HG03196 (cell line): ENCODE results near the gene ADAD2.
"Not testable (repeated sequence)": the region's sequence is repeated elsewhere in the genome, so short reads cannot be mapped to it uniquely, and the experiment has no call there.

Experiments used
- ATAC-seq: cut with Tn5 transposase; IDR thresholded peaks from one replicate; pipeline ENCODE4 v1.9.1; 2021; ENCODE audit not compliant: unreplicated experiment

Gene ADAD2

GRCh38 chr16:84195201-84196093 lies 4.5 kb downstream of the ADAD2 start:
- ATAC-seq, result no peak

- no peak for ATAC-seq
These were observed 5.1 kb downstream of the ADAD2 start for GRCh38 chr16:84196101-84196500.

GRCh38 chr16:84196727-84197394 lies 5.9 kb downstream of the ADAD2 start:
- no peak for ATAC-seq

- no peak for ATAC-seq
These were observed 6.6 kb downstream of the ADAD2 start for GRCh38 chr16:84197466-84198128.

GRCh38 chr16:84198401-84198800 lies 7.4 kb downstream of the ADAD2 start:
- no peak for ATAC-seq

- ATAC-seq, result no peak
These were observed 8.1 kb downstream of the ADAD2 start for GRCh38 chr16:84199097-84199496.

- ATAC-seq, result no peak
These were observed 8.9 kb downstream of the ADAD2 start for GRCh38 chr16:84199861-84200260.

- not testable (repeated sequence) for ATAC-seq
These were observed 13.6 kb downstream of the ADAD2 start for GRCh38 chr16:84204551-84204950.

GRCh38 chr16:84205123-84205522 lies 14.2 kb downstream of the ADAD2 start:
- not testable (repeated sequence) for ATAC-seq

GRCh38 chr16:84205976-84206691 lies 15.2 kb downstream of the ADAD2 start:
- no peak for ATAC-seq

GRCh38 chr16:84207251-84207650 lies 16.3 kb downstream of the ADAD2 start:
- ATAC-seq, result no peak

GRCh38 chr16:84207879-84208278 lies 16.9 kb downstream of the ADAD2 start:
- no peak for ATAC-seq

- ATAC-seq, result no peak
These were observed 19.0 kb downstream of the ADAD2 start for GRCh38 chr16:84209989-84210388.

GRCh38 chr16:84212154-84212553 lies 21.2 kb downstream of the ADAD2 start:
- no peak for ATAC-seq

GRCh38 chr16:84212631-84213030 lies 21.7 kb downstream of the ADAD2 start:
- no peak for ATAC-seq

- ATAC-seq, result no peak
These were observed 23.6 kb downstream of the ADAD2 start for GRCh38 chr16:84214451-84215066.

GRCh38 chr16:84215531-84215930 lies 24.6 kb downstream of the ADAD2 start:
- ATAC-seq, result no peak

- not testable (repeated sequence) for ATAC-seq
These were observed 25.2 kb downstream of the ADAD2 start for GRCh38 chr16:84216144-84216543.

GRCh38 chr16:84218176-84218823 lies 27.3 kb downstream of the ADAD2 start:
- no peak for ATAC-seq

- no peak for ATAC-seq
These were observed 28.0 kb downstream of the ADAD2 start for GRCh38 chr16:84218956-84219355.
